Panc1 (cell line): ENCODE data around the gene SPATA24.

Experiments used
- CTCF ChIP-seq: fragments of 450-650 bp; IDR thresholded peaks from 2 replicates; pipeline ENCODE4 v1.5.1; 2017; ENCODE audit warnings: mild to moderate bottlenecking
- REST ChIP-seq, 2 experiments: IDR thresholded peaks; 2 replicates each; pipeline ENCODE4 v1.6.1; 2011 to 2012; ENCODE audit warnings: low read depth in 2 of 2, control low read depth in 1 of 2, low read length in 1 of 2, mild to moderate bottlenecking in 1 of 2, moderate library complexity in 1 of 2; ENCODE audit not compliant: insufficient read depth in 1 of 2

- TF ChIP-seq CTCF, result no peak
- TF ChIP-seq REST (IDR thresholded peaks at IDR 0.05; ENCODE audit: insufficient read depth in 1 of 2, low read depth in 2 of 2, low read length in 1 of 2), result no peak
Measured at GRCh38 chr5:139395844-139396640, 7.8 kb downstream of the SPATA24 start.
